Ishikawa (cell line): ENCODE data around the gene PRCD.

ENCODE experiments used
- NFIC ChIP-seq: IDR thresholded peaks from 2 replicates; pipeline ENCODE4 v1.6.1; 2012
- RAD21 ChIP-seq: IDR thresholded peaks from 2 replicates; pipeline ENCODE4 v1.6.1; 2012; ENCODE audit warnings: low read depth
- ZBTB7A ChIP-seq: IDR thresholded peaks from 2 replicates; pipeline ENCODE4 v1.6.1; 2012; ENCODE audit warnings: low read depth
- TF ChIP-seq, protein P1 (sequence below): IDR thresholded peaks from 2 replicates; pipeline ENCODE4 v1.6.1; 2012; ENCODE audit warnings: low read depth, mild to moderate bottlenecking

DNA sequence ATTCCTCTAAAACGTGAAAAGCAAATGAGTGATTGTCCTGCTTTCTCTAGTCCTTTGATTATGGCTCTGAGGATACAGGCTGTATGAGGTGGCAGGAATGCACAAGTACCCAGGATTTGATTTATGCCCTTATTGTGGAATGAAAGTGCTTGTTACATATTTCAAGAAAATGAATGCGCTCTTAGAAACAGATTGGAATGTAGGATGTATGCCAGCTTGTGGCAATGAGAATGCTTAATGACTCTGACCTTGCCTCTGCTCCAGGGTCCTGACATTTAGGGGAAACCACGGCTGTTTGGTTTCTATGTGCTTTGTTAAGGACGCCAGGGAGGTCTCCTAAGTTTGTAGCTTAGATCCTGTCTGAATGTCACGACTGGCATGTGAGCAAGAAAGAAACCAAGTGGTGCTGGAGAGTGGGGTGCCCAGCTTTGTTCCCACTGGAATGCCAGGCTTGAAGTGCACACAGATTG, 22.0 kb downstream of the PRCD start:
- TF ChIP-seq, protein P1, sequence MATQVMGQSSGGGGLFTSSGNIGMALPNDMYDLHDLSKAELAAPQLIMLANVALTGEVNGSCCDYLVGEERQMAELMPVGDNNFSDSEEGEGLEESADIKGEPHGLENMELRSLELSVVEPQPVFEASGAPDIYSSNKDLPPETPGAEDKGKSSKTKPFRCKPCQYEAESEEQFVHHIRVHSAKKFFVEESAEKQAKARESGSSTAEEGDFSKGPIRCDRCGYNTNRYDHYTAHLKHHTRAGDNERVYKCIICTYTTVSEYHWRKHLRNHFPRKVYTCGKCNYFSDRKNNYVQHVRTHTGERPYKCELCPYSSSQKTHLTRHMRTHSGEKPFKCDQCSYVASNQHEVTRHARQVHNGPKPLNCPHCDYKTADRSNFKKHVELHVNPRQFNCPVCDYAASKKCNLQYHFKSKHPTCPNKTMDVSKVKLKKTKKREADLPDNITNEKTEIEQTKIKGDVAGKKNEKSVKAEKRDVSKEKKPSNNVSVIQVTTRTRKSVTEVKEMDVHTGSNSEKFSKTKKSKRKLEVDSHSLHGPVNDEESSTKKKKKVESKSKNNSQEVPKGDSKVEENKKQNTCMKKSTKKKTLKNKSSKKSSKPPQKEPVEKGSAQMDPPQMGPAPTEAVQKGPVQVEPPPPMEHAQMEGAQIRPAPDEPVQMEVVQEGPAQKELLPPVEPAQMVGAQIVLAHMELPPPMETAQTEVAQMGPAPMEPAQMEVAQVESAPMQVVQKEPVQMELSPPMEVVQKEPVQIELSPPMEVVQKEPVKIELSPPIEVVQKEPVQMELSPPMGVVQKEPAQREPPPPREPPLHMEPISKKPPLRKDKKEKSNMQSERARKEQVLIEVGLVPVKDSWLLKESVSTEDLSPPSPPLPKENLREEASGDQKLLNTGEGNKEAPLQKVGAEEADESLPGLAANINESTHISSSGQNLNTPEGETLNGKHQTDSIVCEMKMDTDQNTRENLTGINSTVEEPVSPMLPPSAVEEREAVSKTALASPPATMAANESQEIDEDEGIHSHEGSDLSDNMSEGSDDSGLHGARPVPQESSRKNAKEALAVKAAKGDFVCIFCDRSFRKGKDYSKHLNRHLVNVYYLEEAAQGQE, result no peak
- TF ChIP-seq ZBTB7A, result no peak
- TF ChIP-seq RAD21, result no peak
- no peak for TF ChIP-seq NFIC
